Measurements from ENCODE around the gene ZNF282.

ZNF282 gene

DNA sequence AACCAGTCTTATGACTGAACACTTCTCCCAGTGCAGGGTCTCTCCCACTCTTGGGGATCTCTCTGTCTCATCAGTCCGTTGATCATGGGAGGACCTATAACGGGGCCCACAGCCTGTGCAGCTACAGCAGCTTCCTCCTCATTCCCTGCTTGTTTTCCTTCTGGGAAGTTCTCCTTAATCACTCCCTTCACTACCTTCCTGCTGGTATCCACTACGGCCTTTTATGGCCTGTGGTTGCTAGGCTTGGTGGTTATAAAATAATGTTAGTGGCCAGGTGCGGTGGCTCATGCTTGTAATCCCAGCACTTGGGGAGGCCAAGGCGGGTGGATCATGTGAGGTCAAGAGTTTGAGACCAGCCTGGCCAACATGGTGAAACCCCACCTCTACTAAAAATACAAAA is 3.5 kb upstream of the ZNF282 start:
- no peak for DNase-seq (ENCODE audit: low read depth)

DNA sequence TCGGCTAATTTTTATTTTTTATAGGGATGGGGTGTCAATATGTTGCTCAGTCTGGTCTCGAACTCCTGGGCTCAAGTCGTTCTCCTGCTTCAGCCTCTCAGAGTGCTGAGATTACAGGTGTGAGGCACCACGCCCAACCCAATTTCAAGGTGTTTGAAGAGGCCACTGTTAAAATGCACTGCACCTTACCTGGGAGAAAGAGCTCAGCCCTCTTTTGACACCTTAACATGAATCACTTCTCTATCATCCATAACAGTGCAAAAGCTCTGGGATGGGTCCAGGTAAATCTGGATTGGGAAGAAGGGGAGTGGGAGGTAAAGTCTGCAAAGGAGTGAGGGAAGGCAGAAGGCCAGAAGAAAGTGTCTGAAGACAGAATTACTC is 557 bp upstream of the ZNF282 start:
- DNase-seq (ENCODE audit: low read depth): no peak

DNA sequence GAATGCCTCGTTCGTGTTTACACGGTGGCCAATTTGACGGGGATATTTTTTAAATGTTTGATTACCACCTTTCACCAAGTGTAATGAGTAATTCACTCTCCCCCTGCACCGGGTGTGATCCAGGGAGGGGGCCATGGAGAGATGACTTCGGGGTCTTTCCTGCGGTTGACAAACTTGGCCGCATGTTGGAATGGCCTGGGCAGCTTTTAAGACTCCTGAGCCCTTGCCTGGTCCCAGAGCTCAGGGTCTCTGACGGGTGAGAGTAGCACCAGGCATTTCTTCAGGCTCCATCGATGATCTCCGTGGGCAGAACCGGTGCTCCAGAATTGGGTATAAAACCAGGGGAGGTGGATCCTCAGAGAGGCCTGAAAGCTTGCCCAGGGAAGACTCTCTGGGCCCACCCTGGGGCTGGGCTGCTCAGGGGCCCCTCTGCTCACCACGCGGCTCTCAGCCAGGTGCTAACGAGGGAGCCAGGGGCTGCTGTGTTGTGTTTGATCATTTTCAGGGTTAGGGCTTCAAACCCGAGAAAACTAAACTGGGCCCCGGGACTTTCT is 882 bp downstream of the ZNF282 start:
- DNase-seq (ENCODE audit: low read depth): no peak

DNA sequence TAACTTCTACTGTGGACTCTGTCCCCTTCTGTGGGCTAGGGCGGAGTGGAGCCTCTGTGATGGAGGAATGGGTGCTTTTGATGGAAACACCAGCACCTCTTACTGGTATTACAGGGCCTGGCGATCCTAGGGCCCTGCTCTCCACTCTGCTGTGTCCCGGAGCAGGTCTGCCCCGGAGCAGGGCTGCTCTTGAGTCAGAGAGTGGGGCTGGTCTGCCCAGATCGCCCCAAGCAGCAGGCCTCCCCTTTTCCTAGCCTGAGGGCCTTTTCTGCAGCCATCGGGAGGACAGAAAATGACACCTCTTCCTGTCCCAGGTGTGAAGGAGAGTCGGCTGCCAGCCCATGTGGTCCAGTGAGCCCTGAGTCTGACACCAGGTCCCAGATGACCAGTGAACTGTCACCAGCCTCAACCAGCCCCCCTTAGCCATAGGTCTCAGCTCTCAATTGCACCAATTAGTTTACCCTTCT is 1.4 kb downstream of the ZNF282 start:
- no peak for DNase-seq (ENCODE audit: low read depth)

DNA sequence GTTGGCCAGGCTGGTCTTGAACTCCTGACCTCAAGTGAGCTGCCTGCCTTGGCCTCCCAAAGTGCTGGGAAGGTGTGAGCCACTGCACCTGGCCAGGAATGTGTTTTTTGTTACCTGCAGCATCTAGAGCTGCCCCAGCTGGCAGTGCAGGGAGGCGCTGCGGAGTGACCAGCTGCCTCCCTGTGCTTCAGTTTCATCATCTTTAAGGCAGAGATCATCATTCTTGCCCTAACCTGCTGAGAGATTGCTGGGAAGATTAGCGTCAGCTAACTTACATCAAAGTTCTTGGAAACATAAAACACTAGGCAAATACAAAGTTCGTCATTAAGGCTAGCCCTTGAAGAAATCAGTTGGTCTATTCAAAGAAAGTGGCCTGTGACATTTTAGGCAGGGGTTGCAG is 2.3 kb downstream of the ZNF282 start:
- no peak for DNase-seq (ENCODE audit: low read depth)

DNA sequence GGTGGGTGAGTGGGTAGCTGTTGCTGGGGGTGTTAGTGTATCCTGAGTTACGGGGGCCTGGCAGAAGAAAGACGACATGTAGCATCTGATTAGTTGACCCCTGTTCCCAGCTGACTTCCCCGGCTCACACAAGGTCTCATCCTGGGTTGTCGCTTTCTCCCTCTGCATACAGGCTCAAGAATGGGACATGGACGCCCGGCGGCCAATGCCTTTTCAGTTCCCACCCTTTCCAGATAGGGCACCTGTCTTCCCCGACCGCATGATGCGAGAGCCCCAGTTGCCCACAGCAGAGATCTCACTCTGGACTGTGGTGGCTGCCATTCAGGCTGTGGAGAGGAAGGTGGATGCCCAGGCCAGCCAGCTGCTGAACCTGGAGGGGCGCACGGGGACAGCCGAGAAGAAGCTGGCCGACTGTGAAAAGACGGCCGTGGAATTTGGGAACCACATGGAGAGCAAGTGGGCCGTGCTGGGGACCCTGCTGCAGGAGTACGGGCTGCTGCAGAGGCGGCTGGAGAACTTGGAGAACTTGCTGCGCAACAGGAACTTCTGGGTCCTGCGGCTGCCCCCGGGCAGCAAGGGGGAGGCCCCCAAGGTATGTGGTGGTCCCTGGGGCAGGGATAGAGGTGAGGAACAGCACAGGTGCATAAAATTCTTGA is 2.9 kb downstream of the ZNF282 start:
- DNase-seq (ENCODE audit: low read depth): no peak

DNA sequence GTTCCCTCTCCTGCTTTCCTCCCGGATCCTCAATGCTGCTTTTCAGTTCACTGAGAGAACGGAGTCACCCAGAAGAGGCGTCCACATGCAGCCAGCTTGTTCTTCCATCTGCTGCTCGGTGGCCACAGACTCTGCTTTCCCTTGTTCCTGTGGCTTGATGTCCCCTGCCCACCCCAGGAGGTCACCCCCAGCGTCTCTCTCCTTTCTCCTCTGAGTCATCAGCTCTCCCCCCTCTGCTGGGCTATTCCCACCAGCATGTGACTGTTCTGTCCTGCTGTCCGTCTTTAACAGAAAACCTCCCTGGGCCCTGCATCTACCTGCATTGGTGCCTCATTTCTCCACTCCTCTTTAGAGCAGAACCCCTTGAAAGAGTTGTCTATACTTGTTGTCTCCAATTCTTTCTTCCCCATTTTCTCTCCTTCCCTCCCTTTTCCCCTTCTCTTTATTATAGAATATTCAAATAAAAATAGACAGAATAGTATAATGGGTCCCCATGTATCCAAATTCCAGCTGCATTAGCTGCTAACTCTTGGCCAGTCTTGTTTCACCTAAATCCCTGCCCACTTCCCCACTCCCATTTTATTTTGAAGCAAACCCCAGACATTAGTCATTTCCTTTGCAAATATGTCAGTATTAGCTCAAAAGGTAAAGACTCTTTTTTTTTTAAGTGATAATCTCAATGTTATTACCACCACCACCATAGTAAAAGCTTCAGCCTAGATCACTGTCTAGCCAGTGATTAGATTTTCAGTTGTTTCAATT is 4.1 kb downstream of the ZNF282 start:
- no peak for DNase-seq (ENCODE audit: low read depth)

DNA sequence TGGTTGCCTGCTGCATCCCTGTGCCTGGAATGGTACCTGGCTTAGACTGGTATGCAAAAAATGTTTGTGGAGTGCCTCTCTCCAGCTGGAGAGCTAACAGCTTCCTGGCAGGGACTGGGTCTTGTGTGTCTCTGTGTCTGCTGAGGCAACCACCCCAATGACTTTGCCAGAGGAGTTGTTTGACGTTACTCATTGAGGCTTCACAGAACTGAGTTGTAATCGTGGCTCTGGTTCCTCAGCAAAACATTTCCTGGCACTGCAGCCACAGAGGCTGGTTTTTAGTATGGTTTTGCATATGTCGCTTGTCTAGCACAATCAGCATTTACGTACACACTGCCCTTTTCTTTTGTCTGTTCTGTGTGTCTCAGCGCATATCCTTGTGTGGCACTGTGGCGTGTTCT is 7.5 kb downstream of the ZNF282 start:
- DNase-seq (ENCODE audit: low read depth): no peak

DNA sequence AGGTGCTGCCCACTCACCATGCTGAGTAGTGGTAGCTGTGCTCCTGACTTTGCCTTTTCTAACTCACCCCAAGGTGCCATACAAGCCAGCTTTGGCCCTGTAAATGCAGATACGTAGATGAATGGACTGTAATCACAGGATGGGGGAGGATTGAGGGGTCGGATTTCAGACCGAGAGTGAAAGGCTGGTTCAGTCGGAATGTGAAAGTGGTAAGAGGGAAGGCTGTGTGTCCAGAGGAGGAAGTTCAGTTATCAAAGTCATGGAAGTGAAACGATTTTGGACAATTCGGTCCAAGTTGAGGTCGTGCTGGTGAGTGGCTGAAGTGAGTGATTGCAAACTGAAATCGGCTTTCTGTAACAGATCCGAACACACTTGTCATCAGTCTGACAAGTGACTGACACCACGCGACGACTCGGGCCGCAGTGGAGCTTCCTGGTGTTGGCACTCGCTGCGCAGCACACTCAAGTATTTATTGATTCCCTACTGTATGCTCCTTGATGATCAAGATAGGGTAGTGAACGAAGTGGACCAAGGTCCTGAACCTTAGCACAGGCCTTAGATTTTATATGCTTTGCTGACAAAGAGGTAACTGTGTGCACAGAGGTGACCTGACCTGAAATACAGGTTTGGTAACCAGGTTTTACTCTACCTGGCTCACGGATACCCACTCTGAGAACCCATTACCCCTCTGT is 10.5 kb downstream of the ZNF282 start:
- no peak for DNase-seq (ENCODE audit: low read depth)

DNA sequence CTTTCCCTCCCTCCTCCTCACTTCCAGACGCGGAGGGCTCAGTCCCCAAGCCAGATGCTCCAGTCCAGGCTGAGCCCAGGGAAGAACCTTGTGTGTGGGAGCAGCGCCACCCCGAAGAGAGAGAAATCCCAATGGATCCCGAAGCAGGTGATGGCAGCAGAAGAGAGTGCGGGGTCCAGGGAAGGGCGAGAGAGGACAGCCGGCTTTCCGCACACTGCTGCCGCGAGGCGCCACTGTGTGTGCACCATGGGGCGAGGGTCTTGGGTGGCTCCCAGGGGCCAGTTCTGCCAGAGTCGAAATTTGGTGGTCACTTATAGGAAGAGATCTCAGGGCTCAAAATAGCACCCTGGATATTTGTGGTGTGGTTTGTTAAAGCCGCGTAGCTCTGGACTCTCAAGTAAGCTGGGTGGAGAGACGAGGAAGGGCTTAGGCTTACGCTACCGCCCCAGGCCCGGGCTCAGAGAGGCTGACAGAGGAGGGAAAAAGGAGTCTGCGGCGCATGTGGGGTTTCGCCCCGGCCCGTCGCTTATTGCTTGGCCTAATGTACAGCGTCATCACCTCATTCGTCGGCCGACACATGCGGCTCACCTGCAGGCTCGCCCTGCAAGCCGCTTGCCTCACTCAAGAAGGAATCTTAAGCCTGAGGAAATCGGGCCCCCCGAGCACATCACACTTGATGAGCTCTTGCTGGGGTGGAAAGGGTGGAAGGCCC is 12.1 kb downstream of the ZNF282 start:
- DNase-seq (ENCODE audit: low read depth): no peak

DNA sequence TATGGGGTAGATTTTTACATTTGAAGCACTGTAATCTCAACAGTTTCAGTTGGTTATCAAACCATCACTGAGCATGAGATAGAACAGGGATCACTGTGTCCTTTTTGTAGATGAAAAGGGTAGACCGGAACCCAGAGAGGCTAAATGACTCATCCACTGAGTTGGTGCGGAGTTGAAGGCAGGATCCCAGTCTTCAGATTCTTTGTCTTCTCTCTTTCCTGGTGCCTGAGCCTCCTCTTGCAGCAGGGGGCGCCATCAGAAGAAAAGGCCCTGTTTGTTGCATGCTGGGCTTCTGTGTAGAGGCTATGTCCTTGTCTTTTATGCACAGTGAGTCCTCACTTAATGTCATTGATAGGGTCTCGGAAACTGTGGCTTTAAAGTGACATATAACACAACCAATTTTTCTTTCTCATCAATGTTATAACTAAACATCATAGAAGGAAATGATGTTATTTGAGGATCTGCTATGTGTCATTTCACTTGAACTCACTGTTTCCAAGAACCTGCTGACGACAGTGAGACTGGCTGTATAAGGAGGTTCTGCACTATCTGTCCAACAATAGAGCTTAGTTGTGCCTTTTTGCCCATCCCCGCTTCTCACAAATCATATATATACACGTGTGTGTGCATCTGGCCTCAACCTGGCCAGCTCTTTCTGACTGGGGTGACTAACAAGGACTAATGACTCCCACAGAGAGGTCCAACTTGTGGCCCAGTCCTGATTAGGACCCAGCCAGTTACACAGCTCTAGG is 14.3 kb downstream of the ZNF282 start:
- no peak for DNase-seq (ENCODE audit: low read depth)

DNA sequence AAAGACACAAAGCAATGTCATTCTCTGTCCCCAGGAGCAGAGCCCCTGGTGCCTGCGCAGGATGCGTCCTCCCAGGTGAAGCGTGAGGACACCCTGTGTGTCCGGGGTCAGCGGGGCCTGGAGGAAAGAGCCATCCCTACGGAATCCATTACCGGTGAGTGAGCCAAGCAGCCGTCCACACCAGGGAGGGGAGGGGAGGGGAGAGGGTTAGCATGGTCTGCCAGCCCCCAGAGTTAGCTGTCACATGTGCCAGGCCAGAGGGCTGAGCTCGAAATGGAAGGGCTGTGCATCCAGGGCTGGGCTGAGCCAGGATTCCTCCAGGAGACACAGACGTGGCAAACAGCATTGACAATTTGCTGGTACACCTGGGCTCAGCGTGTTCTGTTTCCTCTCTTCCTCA is 15.2 kb downstream of the ZNF282 start:
- DNase-seq (ENCODE audit: low read depth): no peak

DNA sequence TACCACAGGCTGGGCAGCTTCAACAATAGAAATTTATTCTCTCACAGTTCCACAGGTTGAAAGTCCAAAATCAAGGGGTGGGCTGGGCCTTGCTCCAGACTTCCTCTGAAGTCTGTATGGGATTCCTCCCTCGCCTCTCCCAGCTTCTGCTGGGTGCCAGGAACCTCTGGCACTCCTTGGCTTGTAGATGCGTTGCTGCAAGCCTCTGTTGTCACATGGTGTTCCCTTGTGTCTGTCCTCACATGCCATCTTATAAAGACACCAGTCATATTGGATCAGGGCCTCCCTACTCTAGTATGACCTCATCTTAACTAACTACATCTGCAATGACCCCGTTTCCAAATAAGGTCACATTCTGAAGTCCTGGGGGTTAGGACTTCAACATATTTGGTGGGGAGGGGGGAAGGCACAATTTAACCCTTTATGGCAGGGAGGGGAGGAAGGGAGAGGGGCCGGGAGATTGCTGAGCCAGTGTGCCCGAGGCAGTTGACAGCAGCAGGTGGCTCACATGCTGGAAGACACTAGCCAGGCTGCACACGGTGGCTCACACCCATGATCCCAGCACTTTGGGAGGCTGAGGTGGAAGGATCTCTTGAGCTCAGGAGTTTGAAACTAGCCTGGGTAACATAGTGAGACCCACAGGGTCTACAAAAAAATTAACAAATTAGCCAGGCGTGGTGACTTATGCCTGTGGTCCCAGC is 18.8 kb downstream of the ZNF282 start:
- DNase-seq (ENCODE audit: low read depth): no peak

DNA sequence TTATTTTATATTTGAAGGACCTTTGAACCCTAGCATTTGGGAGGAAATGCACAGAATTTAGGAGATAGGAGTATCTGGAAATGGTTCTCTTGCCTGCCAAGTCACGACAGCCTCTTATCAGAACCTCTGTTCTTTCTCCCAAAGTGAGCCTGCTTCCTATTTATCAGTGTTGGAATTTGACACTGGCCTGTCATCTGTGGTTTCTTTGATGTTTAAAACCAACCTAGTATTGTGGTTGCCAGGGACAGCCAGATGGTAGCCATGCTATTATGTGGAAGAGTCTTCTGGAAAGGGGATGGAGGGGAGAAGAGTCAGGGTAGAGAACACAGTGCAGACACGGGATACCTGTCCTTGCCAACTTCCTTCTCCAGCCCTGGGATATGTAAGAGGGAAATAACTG is 21.1 kb downstream of the ZNF282 start:
- no peak for DNase-seq (ENCODE audit: low read depth)

DNA sequence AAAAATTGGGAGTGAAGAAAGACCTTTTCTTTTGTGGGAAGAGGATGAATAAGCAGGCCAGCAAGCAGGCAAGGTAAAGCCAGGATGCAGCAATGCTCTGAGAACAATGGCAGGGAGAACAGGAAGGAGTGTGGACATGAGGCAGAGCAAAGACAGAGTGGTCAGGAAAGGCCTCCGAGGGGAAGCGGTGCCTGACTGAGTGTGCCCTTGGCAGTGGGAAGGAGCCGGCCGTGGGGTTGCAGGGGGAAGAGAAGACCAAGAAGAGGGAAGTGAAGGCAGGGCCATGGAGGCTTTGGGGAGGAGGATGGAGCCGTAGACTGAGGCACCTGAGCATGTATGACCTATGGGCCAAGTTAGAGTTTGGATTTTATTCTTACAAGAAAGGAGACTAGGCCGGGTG is 22.2 kb downstream of the ZNF282 start:
- DNase-seq (ENCODE audit: low read depth): no peak

DNA sequence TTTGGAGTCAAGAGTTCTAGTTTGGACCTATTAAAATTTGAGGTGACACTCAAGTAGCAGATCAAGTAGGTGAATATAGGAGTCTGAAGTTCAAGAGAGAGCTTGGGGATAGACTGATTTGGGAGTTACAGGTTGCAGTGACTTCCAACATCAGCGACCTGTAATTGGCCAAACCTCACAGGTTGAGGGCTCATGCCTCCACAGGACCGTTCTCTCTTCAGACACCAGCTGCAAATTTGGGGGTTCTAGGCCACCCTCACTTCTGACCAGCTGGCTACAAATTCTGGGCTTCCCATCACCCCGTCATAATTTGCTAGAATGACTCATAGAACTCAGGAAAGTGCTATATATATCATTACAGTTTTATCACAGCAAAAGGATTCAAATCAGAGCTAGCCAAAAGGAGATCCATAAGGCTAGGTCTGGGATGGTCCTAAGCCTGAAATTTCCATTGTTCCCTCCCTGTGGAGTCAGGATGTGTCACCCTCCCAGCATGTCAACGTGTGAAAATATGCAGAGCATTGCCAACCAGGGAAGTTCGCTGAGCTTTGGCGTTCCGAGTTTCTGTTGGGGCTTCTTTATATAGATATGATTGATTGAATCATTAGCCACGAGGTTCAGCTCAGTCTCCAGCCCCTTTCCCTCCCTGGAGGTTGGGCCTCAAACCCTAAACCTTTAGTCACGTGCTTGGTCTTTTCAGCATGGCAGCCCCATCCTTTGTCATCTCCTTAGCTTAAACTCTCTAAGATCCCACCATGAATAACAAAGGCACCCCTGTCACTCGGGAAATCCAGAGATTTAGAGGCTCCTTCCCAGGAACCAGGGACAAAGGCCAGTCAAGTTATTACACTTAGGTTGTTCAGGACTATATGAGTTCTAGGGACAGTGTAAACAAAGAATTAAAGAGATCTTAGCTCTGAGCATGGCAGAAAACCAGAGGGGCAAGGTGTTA is 23.4 kb downstream of the ZNF282 start:
- no peak for DNase-seq (ENCODE audit: low read depth)

DNA sequence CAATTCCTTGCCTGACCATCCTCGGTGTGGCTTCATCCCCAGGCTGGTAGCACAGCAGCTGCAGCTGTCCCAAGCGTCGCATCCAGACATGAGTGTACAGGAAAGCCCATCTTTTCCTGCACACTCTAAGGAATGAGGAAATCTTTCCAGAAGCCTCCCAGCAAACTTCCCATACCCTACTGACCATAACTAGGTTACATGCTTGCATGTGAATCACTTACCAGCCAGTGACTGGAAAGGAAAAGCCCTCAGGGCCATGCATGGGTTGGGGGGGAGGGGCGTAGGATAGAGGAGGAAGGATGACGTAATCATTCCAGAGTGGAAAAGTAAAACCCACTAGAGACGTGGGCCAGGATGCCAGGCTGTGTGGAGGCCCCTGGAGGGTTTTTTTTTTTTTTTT is 25.2 kb downstream of the ZNF282 start:
- DNase-seq (ENCODE audit: low read depth): peak; percentile 60

DNA sequence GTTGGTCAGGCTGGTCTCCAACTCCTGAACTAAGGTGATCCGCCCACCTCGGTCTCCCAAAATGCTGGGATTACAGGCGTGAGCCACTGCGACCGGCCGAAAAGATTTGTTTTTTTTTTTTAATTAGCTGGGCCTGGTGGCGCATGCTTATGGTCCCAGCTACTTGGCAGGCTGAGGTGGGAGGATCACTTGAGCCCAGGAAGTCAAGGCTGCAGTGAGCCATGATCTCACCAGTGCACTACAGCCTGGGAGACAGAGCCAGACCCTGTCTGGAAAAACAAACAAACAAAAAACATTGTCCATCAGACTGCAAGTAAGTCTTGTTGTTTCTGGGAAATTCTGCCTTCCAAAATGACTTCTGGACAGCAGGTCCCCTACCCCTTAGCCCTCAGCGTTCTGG is 27.8 kb downstream of the ZNF282 start:
- no peak for DNase-seq (ENCODE audit: low read depth)

DNA sequence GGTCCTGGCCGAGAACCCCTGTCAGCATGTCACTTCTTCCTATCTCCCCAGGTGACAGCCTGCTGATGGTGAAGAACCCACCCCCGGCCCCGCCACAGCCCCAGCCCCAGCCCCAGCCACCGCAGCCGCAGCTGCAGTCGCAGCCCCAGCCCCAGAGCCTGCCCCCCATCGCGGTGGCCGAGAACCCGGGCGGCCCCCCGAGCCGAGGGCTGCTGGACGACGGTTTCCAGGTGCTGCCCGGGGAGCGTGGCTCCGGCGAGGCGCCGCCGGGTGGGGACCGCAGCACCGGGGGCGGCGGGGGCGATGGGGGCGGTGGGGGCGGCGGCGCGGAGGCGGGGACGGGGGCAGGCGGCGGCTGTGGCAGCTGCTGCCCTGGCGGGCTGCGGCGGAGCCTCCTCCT is 28.4 kb downstream of the ZNF282 start:
- DNase-seq (ENCODE audit: low read depth): no peak

DNA sequence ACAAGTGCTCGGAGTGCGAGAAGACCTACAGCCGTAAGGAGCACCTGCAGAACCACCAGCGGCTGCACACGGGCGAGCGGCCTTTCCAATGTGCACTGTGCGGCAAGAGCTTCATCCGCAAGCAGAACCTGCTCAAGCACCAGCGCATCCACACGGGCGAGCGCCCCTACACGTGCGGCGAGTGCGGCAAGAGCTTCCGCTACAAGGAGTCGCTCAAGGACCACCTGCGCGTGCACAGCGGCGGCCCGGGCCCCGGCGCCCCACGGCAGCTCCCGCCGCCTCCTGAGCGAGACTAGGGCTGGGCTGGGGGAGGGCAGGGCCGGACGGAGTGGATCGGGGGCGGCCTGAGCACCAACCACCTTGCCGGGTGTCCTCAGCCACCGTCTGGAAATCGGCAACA is 29.0 kb downstream of the ZNF282 start:
- DNase-seq (ENCODE audit: low read depth): no peak
